H1 (cell line): Measurements from ENCODE around the gene OR13J1. TPM values are rescaled to one million over a fixed set of nuclear protein-coding genes. Genes with fewer than 3 reads are reported as not detected.

Experiments used
- CTCF ChIA-PET: fragments of 300-600 bp; sonication (Branson Sonifier 250); formaldehyde crosslinking; loops from one replicate; lab custom pipeline; 2021; ENCODE audit not compliant: partially characterized antibody; lab: Charles Lee
- POLR2A ChIA-PET: fragments of 300-600 bp; sonication (Branson Sonifier 250); formaldehyde crosslinking; loops from one replicate; lab custom pipeline; 2021; ENCODE audit warnings: inconsistent platforms; ENCODE audit not compliant: partially characterized antibody; lab: Charles Lee
- DNase-seq, 2 experiments: peaks; one replicate each; pipeline versions ENCODE4 v3.0.0 to v3.0.0-alpha.2; 2010 to 2022; ENCODE audit warnings: low spot score in 2 of 2, low read depth in 1 of 2, mixed read lengths in 1 of 2
- FAIRE-seq: peaks from 2 replicates; lab custom pipeline; 2011; peaks lifted over from hg19 to GRCh38; lab: Jason Lieb, UNC
- H2AFZ ChIP-seq: 2 replicates; pipeline ENCODE4 v1.8.1; 2012; ENCODE audit warnings: low read length, inconsistent platforms
- H2AK5ac ChIP-seq: 2 replicates; pipeline ENCODE4 v1.6.1; 2013; ENCODE audit warnings: low read depth, low read length
- H2BK120ac ChIP-seq: replicated peaks from 2 replicates; pipeline ENCODE3; 2013; ENCODE audit warnings: low read depth, low read length, inconsistent platforms
- H2BK12ac ChIP-seq: 2 replicates; pipeline ENCODE4 v1.6.1; 2013; ENCODE audit warnings: low read depth, low read length
- H2BK15ac ChIP-seq: 2 replicates; pipeline ENCODE4 v1.6.1; 2013; ENCODE audit warnings: low read length
- H2BK20ac ChIP-seq: 2 replicates; pipeline ENCODE4 v1.6.1; 2013; ENCODE audit warnings: low read length
- H2BK5ac ChIP-seq: 2 replicates; pipeline ENCODE4 v1.6.1; 2013; ENCODE audit warnings: low read depth, low read length
- H3K14ac ChIP-seq: 2 replicates; pipeline ENCODE4 v1.6.1; 2013; ENCODE audit warnings: inconsistent platforms; ENCODE audit not compliant: insufficient read length
- H3K18ac ChIP-seq: 2 replicates; pipeline ENCODE4 v1.6.1; 2013; ENCODE audit warnings: low read length; ENCODE audit errors: extremely low read depth
- H3K23ac ChIP-seq: 2 replicates; pipeline ENCODE4 v1.6.1; 2013; ENCODE audit warnings: inconsistent platforms; ENCODE audit not compliant: insufficient read length
- H3K23me2 ChIP-seq: 2 replicates; pipeline ENCODE4 v1.6.1; 2013; ENCODE audit warnings: low read depth, low read length
- H3K27ac ChIP-seq: 2 replicates; pipeline ENCODE4 v1.6.1; 2011; ENCODE audit warnings: low read depth, low read length, inconsistent platforms
- H3K27me3 ChIP-seq, 4 experiments: replicated peaks in 1 of 4; 1 replicate in 1 of 4; 2 replicates in 3 of 4; pipeline versions ENCODE4 v1.6.1 to v1.8.1; 2011 to 2013; ENCODE audit warnings: low read length in 3 of 4, mild to moderate bottlenecking in 3 of 4, inconsistent platforms in 2 of 4, mixed read lengths in 2 of 4, moderate library complexity in 1 of 4; ENCODE audit not compliant: control insufficient read depth in 3 of 4, insufficient read depth in 3 of 4; ENCODE audit errors: extremely low read depth in 1 of 4
- H3K36me3 ChIP-seq, 4 experiments: 2 replicates each; pipeline versions ENCODE4 v1.6.1 to v1.8.1; 2011 to 2013; ENCODE audit warnings: mild to moderate bottlenecking in 4 of 4, low read length in 3 of 4, moderate library complexity in 2 of 4, control low read depth in 1 of 4, inconsistent platforms in 1 of 4; ENCODE audit not compliant: insufficient read depth in 4 of 4, control insufficient read depth in 2 of 4
- H3K4ac ChIP-seq: replicated peaks from 2 replicates; pipeline ENCODE3; 2013; ENCODE audit warnings: low read length, low read depth, mixed read lengths, inconsistent platforms; ENCODE audit not compliant: insufficient read length
- H3K4me1 ChIP-seq, 4 experiments: replicated peaks in 1 of 4; 1 replicate in 1 of 4; 2 replicates in 3 of 4; pipeline versions ENCODE4 v1.6.1 to v1.8.1; 2011 to 2013; ENCODE audit warnings: low read length in 3 of 4, inconsistent platforms in 2 of 4, mixed read lengths in 1 of 4; ENCODE audit not compliant: insufficient read depth in 4 of 4, control insufficient read depth in 3 of 4
- H3K4me2 ChIP-seq, 2 experiments: 2 replicates each; pipeline versions ENCODE4 v1.6.1 to v1.8.1; 2011 to 2013; ENCODE audit warnings: low read depth in 2 of 2, low read length in 2 of 2, control low read depth in 1 of 2, inconsistent platforms in 1 of 2, mild to moderate bottlenecking in 1 of 2; ENCODE audit not compliant: insufficient read depth in 1 of 2
- H3K4me3 ChIP-seq, 4 experiments: fragments of 200-600, 300-600 bp in 1 of 4; sonication (generic), shearing (Covaris generic), sonication (Bioruptor Twin) in 1 of 4; 2 replicates each; pipeline versions ENCODE4 v1.5.1 to v1.8.1; 2011 to 2016; ENCODE audit warnings: low read length in 4 of 4, low read depth in 3 of 4, control low read depth in 2 of 4, inconsistent platforms in 2 of 4, mild to moderate bottlenecking in 2 of 4, mixed read lengths in 1 of 4, moderate library complexity in 1 of 4; ENCODE audit not compliant: insufficient read depth in 2 of 4; ENCODE audit errors: extremely low read depth in 1 of 4
- H3K56ac ChIP-seq: replicated peaks from 2 replicates; pipeline ENCODE3; 2013; ENCODE audit warnings: low read depth, mild to moderate bottlenecking, mixed read lengths, low read length, inconsistent platforms; ENCODE audit not compliant: insufficient read length
- H3K79me1 ChIP-seq: 2 replicates; pipeline ENCODE4 v1.6.1; 2013; ENCODE audit warnings: low read depth, low read length, control low read depth
- H3K79me2 ChIP-seq, 2 experiments: 2 replicates each; pipeline versions ENCODE4 v1.6.1 to v1.8.1; 2012 to 2013; ENCODE audit warnings: low read length in 2 of 2, mild to moderate bottlenecking in 2 of 2, inconsistent platforms in 1 of 2; ENCODE audit not compliant: insufficient read depth in 2 of 2, control insufficient read depth in 1 of 2
- H3K9ac ChIP-seq, 4 experiments: replicated peaks in 1 of 4; 1 replicate in 1 of 4; 2 replicates in 3 of 4; pipeline versions ENCODE4 v1.6.1 to v1.8.1; 2011 to 2013; ENCODE audit warnings: low read depth in 3 of 4, low read length in 3 of 4, control low read depth in 2 of 4, mild to moderate bottlenecking in 2 of 4, moderate library complexity in 2 of 4, inconsistent platforms in 1 of 4; ENCODE audit errors: extremely low read depth in 1 of 4
- H3K9me3 ChIP-seq, 2 experiments: 2 replicates each; pipeline versions ENCODE4 v1.6.1 to v1.8.1; 2012 to 2013; ENCODE audit warnings: mild to moderate bottlenecking in 2 of 2, moderate library complexity in 2 of 2, control low read depth in 1 of 2, inconsistent platforms in 1 of 2, low read depth in 1 of 2, low read length in 1 of 2, mixed read lengths in 1 of 2; ENCODE audit not compliant: insufficient read depth in 2 of 2
- H4K20me1 ChIP-seq, 2 experiments: replicated peaks in 1 of 2; 2 replicates each; pipeline versions ENCODE3 to v1.8.1; 2011 to 2013; ENCODE audit warnings: inconsistent platforms in 2 of 2, low read length in 2 of 2, mild to moderate bottlenecking in 1 of 2; ENCODE audit not compliant: insufficient read depth in 2 of 2, control insufficient read depth in 1 of 2
- H4K5ac ChIP-seq: 2 replicates; pipeline ENCODE4 v1.6.1; 2013; ENCODE audit warnings: low read length, low read depth, mixed read lengths, inconsistent platforms; ENCODE audit not compliant: insufficient read length
- H4K8ac ChIP-seq: 2 replicates; pipeline ENCODE4 v1.8.0; 2013; ENCODE audit warnings: mild to moderate bottlenecking, moderate library complexity, low read length, inconsistent platforms; ENCODE audit not compliant: insufficient read depth; ENCODE audit errors: extremely low read depth
- H4K91ac ChIP-seq: replicated peaks from 2 replicates; pipeline ENCODE3; 2013; ENCODE audit warnings: low read length, mixed read lengths, inconsistent platforms; ENCODE audit not compliant: insufficient read length
- BACH1 ChIP-seq: IDR thresholded peaks from 2 replicates; pipeline ENCODE4 v1.6.1; 2012; ENCODE audit warnings: low read length, improper control_type of control experiment
- EGR1 ChIP-seq: IDR thresholded peaks from 2 replicates; pipeline ENCODE4 v1.6.1; 2011; ENCODE audit warnings: low read depth, low read length, borderline replicate concordance
- MAFK ChIP-seq: IDR thresholded peaks from 2 replicates; pipeline ENCODE4 v1.6.1; 2012; ENCODE audit warnings: low read depth, mild to moderate bottlenecking, improper control_type of control experiment, low read length
- POLR2AphosphoS5 ChIP-seq: IDR thresholded peaks from 2 replicates; pipeline ENCODE4 v1.6.1; 2011; ENCODE audit warnings: low read depth, low read length
- SIN3A ChIP-seq, 2 experiments: IDR thresholded peaks in 1 of 2; conservative IDR thresholded peaks in 1 of 2; 2 replicates each; pipeline ENCODE4 v1.6.1; 2011 to 2012; ENCODE audit warnings: low read length in 2 of 2, improper control_type of control experiment in 1 of 2, low read depth in 1 of 2, mild to moderate bottlenecking in 1 of 2
- SP1 ChIP-seq: IDR thresholded peaks from 2 replicates; pipeline ENCODE4 v1.6.1; 2011; ENCODE audit warnings: low read depth, low read length
- TCF12 ChIP-seq: IDR thresholded peaks from 2 replicates; pipeline ENCODE4 v1.6.1; 2011; ENCODE audit warnings: low read depth, mild to moderate bottlenecking, low read length
- WGBS, 2 experiments: shearing (Covaris generic) in 1 of 2; methylation state at CpG; one replicate each; pipeline versions ENCODE4 v1.1.6 to v1.1.7; 2013 to 2015; ENCODE audit warnings: low lambda C conversion rate in 2 of 2, mixed read lengths in 2 of 2, inconsistent platforms in 1 of 2, low coverage in 1 of 2, missing lambda C conversion rate in 1 of 2; ENCODE audit not compliant: insufficient replicate concordance in 2 of 2, insufficient coverage in 1 of 2, insufficient read length in 1 of 2; ENCODE audit errors: extremely low coverage in 1 of 2, missing lambda C conversion rate in 1 of 2; 5-methylcytosine and 5-hydroxymethylcytosine counted together
- polyA plus RNA-seq, 7 experiments: library from polyadenylated mRNA; depleted of rRNA in 3 of 7; stranded (reverse) in 5 of 7; unstranded in 2 of 7; fragments of >200 nt in 5 of 7; fragments of 200-250 nt in 2 of 7; gene quantifications; 1 replicate in 5 of 7; 2 replicates in 1 of 7; 4 replicates in 1 of 7; pipeline versions ENCODE4 v1.2.1 to v1.2.3, GENCODE V29; 2011 to 2013; ENCODE audit warnings: missing spikeins in 2 of 7, mixed read lengths in 2 of 7
- total RNA-seq: library from RNA; stranded (reverse); fragmentation: NEBNext Ultra II Directional; extraction: Animal tissue kit (Norgen Biotek cat#: 25700); gene quantifications from 2 replicates; pipeline ENCODE4 v1.2.1, GENCODE V29; 2021
- TF ChIP-seq, protein P1 (sequence below): IDR thresholded peaks from 2 replicates; pipeline ENCODE4 v1.6.1; 2012; ENCODE audit warnings: low read length, inconsistent platforms

Gene OR13J1
- total and polyA plus RNA-seq, 2 of the 8 experiments (the other 6 are each of a cell fraction or from before 2014, with no cell fraction given), result not detected

DNA sequence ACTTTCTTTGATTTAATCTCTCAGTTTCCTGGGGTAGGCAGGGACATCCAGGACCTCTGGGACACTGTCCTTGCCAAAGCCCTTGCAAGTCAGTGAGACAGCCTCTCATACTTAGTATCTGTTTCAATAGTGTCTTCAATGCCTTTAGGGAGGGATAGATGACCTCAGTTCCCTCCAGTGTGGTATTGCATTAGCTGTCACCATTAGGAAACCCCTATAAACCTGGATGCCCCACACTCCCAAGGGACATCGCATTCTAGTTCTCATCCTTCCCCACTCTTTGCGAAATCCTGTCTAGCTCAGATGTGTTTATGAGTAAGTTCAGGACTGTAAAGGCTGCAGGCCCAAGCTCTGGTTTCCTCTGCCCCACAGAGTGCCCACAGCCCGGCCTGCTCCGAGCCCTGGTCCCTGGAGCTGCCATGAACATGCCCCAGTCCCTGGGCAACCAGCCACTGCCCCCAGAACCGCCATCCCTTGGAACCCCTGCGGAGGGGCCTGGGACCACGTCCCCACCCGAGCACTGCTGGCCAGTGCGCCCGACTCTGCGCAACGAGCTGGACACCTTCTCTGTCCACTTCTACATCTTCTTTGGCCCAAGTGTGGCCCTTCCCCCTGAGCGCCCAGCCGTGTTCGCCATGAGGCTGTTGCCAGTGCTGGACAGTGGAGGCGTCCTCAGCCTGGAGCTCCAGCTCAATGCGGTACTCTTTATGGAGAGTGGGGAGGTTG lies 28.0 kb downstream of the OR13J1 start:
- Histone ChIP-seq H3K36me3 (0 out of 8 replicates have a peak, but pooled peaks cover 0 to 4% (median 0%) of the 10 kb centered on the region in 4 experiments), H4K8ac (no peak overlapping the region; the same call in 1 of the 2 replicates), H2BK5ac (no peak overlapping the region; the same call in 1 of the 2 replicates), H2BK12ac (no peak overlapping the region), H3K4me2 (no peak overlapping the region), H3K79me1 (no peaks in the 10 kb centered on the region; the same call in 1 of the 2 replicates), H4K5ac (no peak overlapping the region), H3K9me3 (no peaks in the 10 kb centered on the region), H3K4me1 (peaks cover 11 to 25% (median 14%) of the 10 kb centered on the region in 4 experiments), H3K4ac (no peak overlapping the region), H4K20me1 (no peaks in the 10 kb centered on the region), H2BK15ac (no peak overlapping the region), H3K27me3 (peaks cover 0 to 10% (median 7%) of the 10 kb centered on the region in 4 experiments; a peak in 6 of 7 replicates), H3K23ac (no peak overlapping the region), H2AK5ac (no peak overlapping the region), H3K27ac (no peak overlapping the region), H3K18ac (no peak overlapping the region), H2AFZ (no peak overlapping the region), H3K23me2 (peaks cover 15% of the 10 kb centered on the region), H3K79me2 (no peaks in the 10 kb centered on the region), H3K9ac (no peak overlapping the region), H3K4me3 (no peak overlapping the region), H3K56ac (no peak overlapping the region), H3K14ac (no peak overlapping the region), H2BK120ac (no peak overlapping the region), H4K91ac (no peak overlapping the region), H2BK20ac (no peak overlapping the region)
- CTCF ChIA-PET, result interaction anchor here (0.7 to 16.5 kb wide), 8 partner anchors 9 to 181 kb away, joined by 3 to 172 read pairs (median 5); partner anchors contain the start of genes FAM221B and TMEM8B
- WGBS, 2 experiments, result 90% methylated on average over 17 of the region's 17 CpGs; no CpG with 5 or more reads in 1 of the 2 experiments
- POLR2A ChIA-PET, result interaction anchor here (0.8 to 1.4 kb wide), 3 partner anchors 10 to 21 kb away, joined by 3 to 9 read pairs (median 3); no protein-coding TSS in a partner anchor
- FAIRE-seq (no peak), DNase-seq (no peak)
- no peak for TF ChIP-seq TCF12
- TF ChIP-seq EGR1, result no peak
- no peak for TF ChIP-seq SIN3A (conservative IDR thresholded peaks at IDR 0.05 in 1 of 2, IDR thresholded peaks at IDR 0.05 in 1 of 2; ENCODE audit: low read depth in 1 of 2, low read length in 2 of 2)
- no peak for TF ChIP-seq SP1
- TF ChIP-seq, protein P1, sequence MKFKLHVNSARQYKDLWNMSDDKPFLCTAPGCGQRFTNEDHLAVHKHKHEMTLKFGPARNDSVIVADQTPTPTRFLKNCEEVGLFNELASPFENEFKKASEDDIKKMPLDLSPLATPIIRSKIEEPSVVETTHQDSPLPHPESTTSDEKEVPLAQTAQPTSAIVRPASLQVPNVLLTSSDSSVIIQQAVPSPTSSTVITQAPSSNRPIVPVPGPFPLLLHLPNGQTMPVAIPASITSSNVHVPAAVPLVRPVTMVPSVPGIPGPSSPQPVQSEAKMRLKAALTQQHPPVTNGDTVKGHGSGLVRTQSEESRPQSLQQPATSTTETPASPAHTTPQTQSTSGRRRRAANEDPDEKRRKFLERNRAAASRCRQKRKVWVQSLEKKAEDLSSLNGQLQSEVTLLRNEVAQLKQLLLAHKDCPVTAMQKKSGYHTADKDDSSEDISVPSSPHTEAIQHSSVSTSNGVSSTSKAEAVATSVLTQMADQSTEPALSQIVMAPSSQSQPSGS, result no peak
- TF ChIP-seq POLR2AphosphoS5, result no peak
- TF ChIP-seq MAFK, result no peak
- no peak for TF ChIP-seq BACH1
